Testis (tissue), 3 donors: ENCODE measurements around the gene ARSJ. TPM values are rescaled to one million over a fixed set of nuclear protein-coding genes. Genes with fewer than 3 reads are reported as not detected.

Source experiments
- DNase-seq: peaks from one replicate; pipeline ENCODE4 v3.0.0-alpha.2; 2019
- H3K27ac ChIP-seq, 2 donors: fragments of 200-600 bp; sonication (generic); one replicate each; pipeline ENCODE4 v1.5.1; 2019
- H3K27me3 ChIP-seq: fragments of 200-600 bp; sonication (generic); one replicate; pipeline ENCODE4 v1.5.1; 2019
- H3K36me3 ChIP-seq: fragments of 200-600 bp; sonication (generic); one replicate; pipeline ENCODE4 v1.5.1; 2017; ENCODE audit warnings: low read depth; ENCODE audit errors: missing control alignments
- H3K4me1 ChIP-seq: fragments of 200-600 bp; sonication (generic); one replicate; pipeline ENCODE4 v1.5.1; 2019
- H3K4me3 ChIP-seq, 2 donors: fragments of 200-600 bp; sonication (generic); one replicate each; pipeline ENCODE4 v1.5.1; 2017 to 2019
- H3K9me3 ChIP-seq: fragments of 200-600 bp; sonication (generic); one replicate; pipeline ENCODE4 v1.5.1; 2017
- POLR2A ChIP-seq: fragments of 450-650 bp; IDR thresholded peaks from one replicate; pipeline ENCODE4 v1.6.1; 2017; ENCODE audit warnings: antibody characterized with exemption, mild to moderate bottlenecking, moderate library complexity
- WGBS, 2 donors: methylation state at CpG; one replicate each; pipeline ENCODE4 v1.1.5; 2018; 5-methylcytosine and 5-hydroxymethylcytosine counted together
- intact Hi-C: fragments of 100-400 bp; cut with DNase I; formaldehyde crosslinking; loops from one replicate; pipeline ENCODE4 v1.15.1; 2023; ENCODE audit warnings: low total_unique reads
- polyA plus RNA-seq: library from polyadenylated mRNA; stranded (reverse); fragments of 350-450 nt; fragmentation: Illumina TruSeq; extraction: RNeasy Lipid Tissue Mini Kit (QIAGEN cat#74804); gene quantifications from one replicate; pipeline ENCODE4 v1.2.3, GENCODE V29; 2014; ENCODE audit warnings: low read depth, low replicate concordance; ENCODE audit not compliant: insufficient read depth
- total RNA-seq, 2 donors: library from RNA; depleted of rRNA; stranded (reverse); fragments of >200 nt; gene quantifications; one replicate each; pipeline ENCODE4 v1.2.3, GENCODE V29; 2016
- TF ChIP-seq, protein P1 (sequence below), 3 experiments: fragments of 450-650 bp in 2 of 3; fragments of 200-600 bp in 1 of 3; sonication (generic) in 1 of 3; IDR thresholded peaks; one replicate each; pipeline ENCODE4 v1.5.1; 2016 to 2019; ENCODE audit warnings: antibody characterized with exemption in 3 of 3, mild to moderate bottlenecking in 2 of 3, moderate library complexity in 1 of 3

The ARSJ gene
- total and polyA plus RNA-seq, 3 donors from 2014 or later: 0.55 to 1.6 (median 0.74) TPM

DNA sequence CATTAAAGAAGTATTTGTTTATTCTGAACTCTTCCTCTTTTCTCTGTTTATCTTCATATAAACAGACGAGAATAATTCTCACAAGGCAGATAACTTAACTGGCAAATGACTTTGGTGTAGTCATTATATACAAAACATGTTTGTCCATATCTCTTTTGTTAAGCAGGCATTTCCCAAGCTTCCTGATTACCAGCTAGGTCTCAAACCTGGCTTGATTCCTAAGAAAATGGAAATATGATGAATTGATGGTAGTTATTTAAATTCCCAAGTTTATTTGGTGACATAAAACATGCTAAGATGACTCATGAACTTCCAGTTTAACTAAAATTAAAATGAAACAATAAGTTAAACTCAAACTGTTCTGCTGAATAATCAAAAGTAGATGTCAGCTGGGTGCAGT, 96.8 kb downstream of the ARSJ start:
- Histone ChIP-seq H3K4me1 (no peaks in the 10 kb centered on the region), H3K4me3 (no peak overlapping the region), H3K27me3 (no peaks in the 10 kb centered on the region), H3K27ac (no peak overlapping the region), H3K36me3 (no peaks in the 10 kb centered on the region), H3K9me3 (no peaks in the 10 kb centered on the region)
- intact Hi-C loops: no loop called here
- DNase-seq: no peak
- TF ChIP-seq, protein P1, sequence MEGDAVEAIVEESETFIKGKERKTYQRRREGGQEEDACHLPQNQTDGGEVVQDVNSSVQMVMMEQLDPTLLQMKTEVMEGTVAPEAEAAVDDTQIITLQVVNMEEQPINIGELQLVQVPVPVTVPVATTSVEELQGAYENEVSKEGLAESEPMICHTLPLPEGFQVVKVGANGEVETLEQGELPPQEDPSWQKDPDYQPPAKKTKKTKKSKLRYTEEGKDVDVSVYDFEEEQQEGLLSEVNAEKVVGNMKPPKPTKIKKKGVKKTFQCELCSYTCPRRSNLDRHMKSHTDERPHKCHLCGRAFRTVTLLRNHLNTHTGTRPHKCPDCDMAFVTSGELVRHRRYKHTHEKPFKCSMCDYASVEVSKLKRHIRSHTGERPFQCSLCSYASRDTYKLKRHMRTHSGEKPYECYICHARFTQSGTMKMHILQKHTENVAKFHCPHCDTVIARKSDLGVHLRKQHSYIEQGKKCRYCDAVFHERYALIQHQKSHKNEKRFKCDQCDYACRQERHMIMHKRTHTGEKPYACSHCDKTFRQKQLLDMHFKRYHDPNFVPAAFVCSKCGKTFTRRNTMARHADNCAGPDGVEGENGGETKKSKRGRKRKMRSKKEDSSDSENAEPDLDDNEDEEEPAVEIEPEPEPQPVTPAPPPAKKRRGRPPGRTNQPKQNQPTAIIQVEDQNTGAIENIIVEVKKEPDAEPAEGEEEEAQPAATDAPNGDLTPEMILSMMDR (IDR thresholded peaks at IDR 0.05): no peak
- TF ChIP-seq POLR2A: no peak
- 47 to 49% methylated on average over 1 of the region's 1 CpG for WGBS, 2 donors

DNA sequence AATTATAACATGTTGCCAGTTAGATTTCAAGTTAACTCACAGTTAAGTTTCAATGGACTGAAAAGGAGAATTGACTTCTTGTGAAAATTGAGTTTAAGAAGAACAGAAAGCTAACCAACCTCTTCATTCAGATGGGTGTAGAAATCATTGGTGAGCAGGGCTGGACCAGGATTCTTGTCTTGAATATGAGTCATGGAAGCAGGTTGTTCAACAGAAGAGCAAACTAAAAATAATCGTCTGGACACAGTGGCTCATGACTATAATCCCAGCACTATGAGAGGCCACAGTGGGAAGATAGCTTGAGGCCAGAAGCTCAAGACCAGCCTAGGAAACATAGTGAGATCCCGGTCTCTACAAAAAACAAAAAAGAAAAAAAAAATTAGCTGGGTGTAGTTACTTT, 98.2 kb downstream of the ARSJ start:
- Histone ChIP-seq H3K4me1 (no peaks in the 10 kb centered on the region), H3K36me3 (no peaks in the 10 kb centered on the region), H3K27me3 (no peaks in the 10 kb centered on the region), H3K4me3 (no peak overlapping the region), H3K27ac (no peak overlapping the region), H3K9me3 (no peaks in the 10 kb centered on the region)
- 81 to 90% methylated on average over 1 to 2 of the region's 2 CpGs for WGBS, 2 donors
- DNase-seq: no peak
- TF ChIP-seq POLR2A: no peak
- TF ChIP-seq, protein P1 (IDR thresholded peaks at IDR 0.05): no peak
- intact Hi-C loops: no loop called here

DNA sequence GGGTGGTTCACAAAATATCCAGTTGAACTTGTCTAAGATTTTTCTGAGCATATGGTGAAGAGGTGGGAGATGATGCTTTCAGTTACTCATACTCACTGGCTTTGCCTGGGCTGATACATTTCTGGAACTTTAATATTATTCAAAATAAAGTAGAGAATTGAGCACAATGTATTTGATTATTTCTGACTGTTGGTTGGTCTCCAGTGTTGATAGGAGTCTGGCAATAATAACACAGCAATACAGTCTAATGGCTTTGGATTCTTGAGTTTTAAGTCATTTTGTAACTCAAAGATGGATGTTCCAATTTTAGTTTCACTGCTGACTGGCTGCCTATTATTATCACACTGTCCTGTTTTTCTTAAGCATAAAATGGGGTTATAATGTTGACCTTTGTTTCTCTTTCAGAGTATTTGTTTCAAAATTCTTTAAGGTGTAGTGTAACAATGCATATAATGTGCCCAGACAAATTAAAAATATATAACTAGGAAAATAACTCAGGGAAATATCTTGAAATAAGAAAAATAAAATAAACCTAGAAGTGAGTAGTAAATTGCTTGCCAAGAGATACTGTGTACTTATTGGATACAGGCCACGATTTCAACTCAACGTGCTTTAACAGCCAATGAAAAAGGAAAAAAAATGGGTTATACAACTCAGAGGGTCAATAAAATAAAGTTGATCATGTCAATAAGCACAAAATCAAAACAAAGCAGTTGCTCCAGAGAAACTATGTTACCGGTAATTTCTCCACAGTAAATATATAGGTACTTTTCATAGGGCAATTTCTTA, 99.0 kb downstream of the ARSJ start:
- H3K4me3 ChIP-seq: no peak overlapping the region
- intact Hi-C loops: no loop called here
- no peaks in the 10 kb centered on the region for H3K4me1 ChIP-seq
- H3K9me3 ChIP-seq: no peaks in the 10 kb centered on the region
- DNase-seq: no peak
- H3K27ac ChIP-seq: no peak overlapping the region
- TF ChIP-seq, protein P1 (IDR thresholded peaks at IDR 0.05): no peak
- TF ChIP-seq POLR2A: no peak
- H3K27me3 ChIP-seq: no peaks in the 10 kb centered on the region
- H3K36me3 ChIP-seq: no peaks in the 10 kb centered on the region
- 48 to 68% methylated on average over 3 of the region's 3 CpGs for WGBS, 2 donors

DNA sequence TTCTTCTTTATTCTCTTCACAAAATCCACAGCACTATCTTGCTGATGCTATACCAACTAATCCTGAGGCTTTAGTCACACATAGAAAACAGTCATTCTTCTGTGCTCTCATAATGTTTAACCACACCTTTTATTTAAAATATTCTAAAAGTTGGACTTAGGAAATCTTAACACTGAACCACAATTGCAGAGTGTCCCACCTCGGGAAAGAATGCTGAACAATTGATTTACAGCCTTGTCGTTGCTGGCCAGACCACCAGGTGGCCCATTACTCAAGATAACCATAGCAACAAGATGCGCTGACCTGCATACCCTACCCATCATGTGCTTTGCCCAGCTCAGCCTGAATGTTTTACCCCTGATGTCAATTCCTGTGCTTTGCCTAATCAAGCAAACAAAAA, 100.8 kb downstream of the ARSJ start:
- no peak overlapping the region for H3K27ac ChIP-seq
- H3K4me3 ChIP-seq: no peak overlapping the region
- H3K4me1 ChIP-seq: no peaks in the 10 kb centered on the region
- no peaks in the 10 kb centered on the region for H3K27me3 ChIP-seq
- no peaks in the 10 kb centered on the region for H3K36me3 ChIP-seq
- no peaks in the 10 kb centered on the region for H3K9me3 ChIP-seq
- 22 to 48% methylated on average over 3 of the region's 3 CpGs for WGBS, 2 donors
- intact Hi-C loops: no loop called here
- DNase-seq: no peak
- TF ChIP-seq, protein P1 (IDR thresholded peaks at IDR 0.05): no peak
- no peak for TF ChIP-seq POLR2A

DNA sequence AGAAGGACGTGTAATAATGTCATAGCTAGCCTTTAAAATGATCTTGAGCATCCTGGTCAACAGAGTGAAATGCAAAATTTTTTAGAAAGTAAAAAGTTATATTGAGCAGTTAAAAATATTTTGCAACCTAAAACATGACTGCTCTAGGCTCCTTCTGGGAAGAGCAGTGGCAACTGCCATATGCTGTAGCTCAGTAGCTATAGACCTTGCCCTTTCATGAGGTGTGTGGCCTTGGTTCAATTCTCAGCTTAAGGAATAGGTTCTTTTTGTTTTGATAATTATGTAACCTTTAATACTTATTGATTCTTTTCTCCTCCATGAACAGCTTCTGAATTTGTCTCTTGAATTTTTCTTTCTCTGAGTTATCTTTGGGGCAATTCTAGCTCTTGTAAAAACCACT, 105.0 kb downstream of the ARSJ start:
- intact Hi-C loops: no loop called here
- H3K36me3 ChIP-seq: no peaks in the 10 kb centered on the region
- WGBS, 2 donors: 85 to 94% methylated on average over 1 of the region's 1 CpG

More for the DNA sequence above, 105.0 kb downstream of the ARSJ start:
- H3K4me3 ChIP-seq: no peak overlapping the region
- TF ChIP-seq POLR2A: no peak
- TF ChIP-seq, protein P1 (IDR thresholded peaks at IDR 0.05): no peak
- no peak for DNase-seq
- no peaks in the 10 kb centered on the region for H3K4me1 ChIP-seq
- no peak overlapping the region for H3K27ac ChIP-seq
- H3K9me3 ChIP-seq: no peaks in the 10 kb centered on the region
- no peaks in the 10 kb centered on the region for H3K27me3 ChIP-seq
